PC-3 (cell line): ENCODE results near the gene ZNF708. TPM values are rescaled to one million over a fixed set of nuclear protein-coding genes. Genes with fewer than 3 reads are reported as not detected.
"Not testable (repeated sequence)": the region's sequence is repeated elsewhere in the genome, so short reads cannot be mapped to it uniquely, and the experiment has no call there.

Experiments used
- ATAC-seq: fragments of 200-7000 bp; cut with Tn5 transposase; 2 replicates; pipeline ENCODE4 v1.9.1; 2020; ENCODE audit warnings: mild to moderate bottlenecking, moderate library complexity
- BruUV-seq: library from RNA; stranded (reverse); fragments of 400-500 nt; replicated peaks from 2 replicates; lab custom pipeline; 2021; lab: Mats Ljungman, UMichigan
- CTCF ChIA-PET: fragments of 300-600 bp; sonication (Branson Sonifier 250); formaldehyde crosslinking; loops from one replicate; lab custom pipeline; 2022; ENCODE audit warnings: antibody characterized with exemption; lab: Charles Lee
- POLR2A ChIA-PET: fragments of 300-600 bp; sonication (Branson Sonifier 250); formaldehyde crosslinking; loops from one replicate; lab custom pipeline; 2022; ENCODE audit warnings: antibody characterized with exemption; ENCODE audit not compliant: unreplicated experiment; lab: Charles Lee
- DNase-seq: peaks from one replicate; pipeline ENCODE4 v3.0.0-alpha.2; 2015
- H2AFZ ChIP-seq: fragments of 300-600 bp; sonication (generic); 2 replicates; pipeline ENCODE4 v1.6.0; 2016; ENCODE audit warnings: antibody characterized with exemption, low read length
- H3F3A ChIP-seq: fragments of 300-600 bp; sonication (generic); one replicate; pipeline ENCODE4 v1.6.0; 2017; ENCODE audit warnings: antibody characterized with exemption, low read length, control low read depth, mild to moderate bottlenecking; ENCODE audit not compliant: unreplicated experiment
- H3K27ac ChIP-seq: fragments of 300-600 bp; sonication (generic); 2 replicates; pipeline ENCODE4 v1.5.1; 2016; ENCODE audit warnings: mild to moderate bottlenecking, low read length
- H3K27me3 ChIP-seq: fragments of 300-600 bp; sonication (generic); 2 replicates; pipeline ENCODE4 v1.6.1; 2016; ENCODE audit warnings: low read length, mixed read lengths
- H3K36me3 ChIP-seq: fragments of 300-600 bp; sonication (generic); 2 replicates; pipeline ENCODE4 v1.6.1; 2016; ENCODE audit warnings: low read depth, mixed run types, low read length, mixed read lengths
- H3K4me1 ChIP-seq: fragments of 300-600 bp; sonication (generic); 2 replicates; pipeline ENCODE4 v1.5.1; 2016; ENCODE audit warnings: low read length; ENCODE audit not compliant: insufficient read depth
- H3K4me2 ChIP-seq: fragments of 300-600 bp; sonication (generic); 2 replicates; pipeline ENCODE4 v1.6.0; 2016; ENCODE audit warnings: low read length
- H3K4me3 ChIP-seq: fragments of 300-600 bp; sonication (generic); 2 replicates; pipeline ENCODE4 v1.5.1; 2016; ENCODE audit warnings: mild to moderate bottlenecking, low read length, mixed read lengths
- H3K79me2 ChIP-seq: fragments of 300-600 bp; sonication (generic); 2 replicates; pipeline ENCODE4 v1.6.1; 2017; ENCODE audit warnings: low read length, mixed read lengths
- H3K9ac ChIP-seq: fragments of 300-600 bp; sonication (generic); 2 replicates; pipeline ENCODE4 v1.6.0; 2016; ENCODE audit warnings: mild to moderate bottlenecking, low read length
- H3K9me2 ChIP-seq: fragments of 300-600 bp; sonication (generic); replicated peaks from 2 replicates; pipeline ENCODE4 v1.6.1; 2016; ENCODE audit warnings: mixed run types, low read length, mixed read lengths
- H3K9me3 ChIP-seq: fragments of 300-600 bp; sonication (generic); 2 replicates; pipeline ENCODE4 v1.6.1; 2016; ENCODE audit warnings: low read length, mixed read lengths
- H4K20me1 ChIP-seq: fragments of 300-600 bp; sonication (generic); 2 replicates; pipeline ENCODE4 v1.6.1; 2016; ENCODE audit warnings: low read length, mixed read lengths
- EZH2 ChIP-seq: fragments of 300-600 bp; sonication (generic); IDR thresholded peaks from one replicate; pipeline ENCODE4 v1.6.1; 2017; ENCODE audit warnings: antibody characterized with exemption, mild to moderate bottlenecking, low read length; ENCODE audit not compliant: unreplicated experiment
- EZH2phosphoT487 ChIP-seq: fragments of 300-600 bp; sonication (generic); IDR thresholded peaks from 2 replicates; pipeline ENCODE4 v1.6.1; 2018; ENCODE audit warnings: mild to moderate bottlenecking, antibody characterized with exemption, low read length, borderline replicate concordance
- intact Hi-C: fragments of 100-400 bp; cut with micrococcal nuclease; formaldehyde crosslinking; loops from 2 replicates; pipeline ENCODE4 v1.9.0; 2023
- total RNA-seq: library from RNA; depleted of rRNA; stranded (reverse); fragments of >200 nt; gene quantifications from 2 replicates; pipeline ENCODE4 v1.2.3, GENCODE V29; 2014
- TF ChIP-seq, protein P1 (sequence below): fragments of 300-600 bp; sonication (generic); conservative IDR thresholded peaks from 2 replicates; pipeline ENCODE4 v1.5.1; 2017; ENCODE audit warnings: antibody characterized with exemption, low read depth, mild to moderate bottlenecking, low read length

The ZNF708 gene
- total RNA-seq, 1 experiment from 2014 or later = 4.2 TPM

DNA sequence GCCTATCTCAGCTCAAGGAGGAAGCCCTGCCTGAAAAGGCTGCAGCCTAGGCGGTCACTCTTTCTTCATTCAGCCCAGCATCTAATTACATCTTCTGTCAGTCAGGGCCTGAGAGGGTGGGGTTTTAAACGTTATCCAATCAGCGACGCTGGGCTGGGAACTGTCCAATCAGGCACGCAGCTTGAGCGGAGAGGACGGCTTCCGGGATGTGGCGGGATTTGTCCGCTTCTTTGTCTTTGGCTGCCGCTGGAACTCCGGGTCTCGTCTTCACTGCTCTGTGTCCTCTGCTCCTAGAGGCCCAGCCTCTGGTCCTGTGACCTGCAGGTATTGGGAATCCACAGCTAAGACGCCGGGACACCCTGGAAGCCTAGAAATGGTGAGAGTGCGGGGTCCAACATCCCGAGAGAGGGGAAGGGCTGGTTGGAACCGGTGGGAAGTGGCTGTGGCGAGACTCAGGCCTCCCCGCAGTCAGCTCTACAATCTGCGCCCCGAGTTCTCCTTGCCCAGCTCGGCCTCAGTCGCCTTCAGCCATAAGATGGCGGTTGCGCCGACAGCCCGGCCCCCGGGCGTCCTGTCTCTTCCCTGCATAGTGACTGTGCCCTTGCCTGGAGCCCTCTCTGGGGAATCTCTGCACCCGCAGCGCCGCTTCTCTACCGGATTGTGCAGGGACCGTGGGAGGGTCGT lies 29.7 kb upstream of the ZNF708 start, which contains the start of gene ZNF738:
Gene ZNF738 (plus strand): TSS at position 233 of the 684 bp plus-strand sequence. CDS start 141 bp downstream, at position 374.
- Histone ChIP-seq H3K4me3 (peak within 1 kb of the TSS; percentile 68), H3K27me3 (no peaks in the 10 kb centered on the region), H3K9ac (peak within 1 kb of the TSS; percentile 65), H3K4me1 (no peaks in the 10 kb centered on the region), H3K9me3 (peaks cover 12% of the 10 kb centered on the region; the same call in 1 of the 2 replicates), H3F3A (no peaks in the 10 kb centered on the region), H4K20me1 (no peaks in the 10 kb centered on the region), H3K27ac (no peak within 1 kb of the TSS), H3K4me2 (peak within 1 kb of the TSS; percentile 56), H3K9me2 (no peaks in the 10 kb centered on the region), H3K36me3 (peaks cover 25% of the 10 kb centered on the region), H2AFZ (peak within 1 kb of the TSS; percentile 79), H3K79me2 (peaks cover 13% of the 10 kb centered on the region; the same call in 1 of the 2 replicates)
- TSS peak; percentile 63 for BruUV-seq
- TF ChIP-seq EZH2phosphoT487 = no peak
- TF ChIP-seq, protein P1, sequence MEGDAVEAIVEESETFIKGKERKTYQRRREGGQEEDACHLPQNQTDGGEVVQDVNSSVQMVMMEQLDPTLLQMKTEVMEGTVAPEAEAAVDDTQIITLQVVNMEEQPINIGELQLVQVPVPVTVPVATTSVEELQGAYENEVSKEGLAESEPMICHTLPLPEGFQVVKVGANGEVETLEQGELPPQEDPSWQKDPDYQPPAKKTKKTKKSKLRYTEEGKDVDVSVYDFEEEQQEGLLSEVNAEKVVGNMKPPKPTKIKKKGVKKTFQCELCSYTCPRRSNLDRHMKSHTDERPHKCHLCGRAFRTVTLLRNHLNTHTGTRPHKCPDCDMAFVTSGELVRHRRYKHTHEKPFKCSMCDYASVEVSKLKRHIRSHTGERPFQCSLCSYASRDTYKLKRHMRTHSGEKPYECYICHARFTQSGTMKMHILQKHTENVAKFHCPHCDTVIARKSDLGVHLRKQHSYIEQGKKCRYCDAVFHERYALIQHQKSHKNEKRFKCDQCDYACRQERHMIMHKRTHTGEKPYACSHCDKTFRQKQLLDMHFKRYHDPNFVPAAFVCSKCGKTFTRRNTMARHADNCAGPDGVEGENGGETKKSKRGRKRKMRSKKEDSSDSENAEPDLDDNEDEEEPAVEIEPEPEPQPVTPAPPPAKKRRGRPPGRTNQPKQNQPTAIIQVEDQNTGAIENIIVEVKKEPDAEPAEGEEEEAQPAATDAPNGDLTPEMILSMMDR = no peak
- ChIA-PET POLR2A (interaction anchor here (0.6 to 0.7 kb wide), 2 partner anchors 339 to 431 kb away, joined by 3 to 5 read pairs; partner anchors contain the start of gene ZNF430), CTCF (no interaction called here)
- DNase-seq = peak; percentile 82
- ATAC-seq = peak; percentile 94
- intact Hi-C loops = no loop called here

DNA sequence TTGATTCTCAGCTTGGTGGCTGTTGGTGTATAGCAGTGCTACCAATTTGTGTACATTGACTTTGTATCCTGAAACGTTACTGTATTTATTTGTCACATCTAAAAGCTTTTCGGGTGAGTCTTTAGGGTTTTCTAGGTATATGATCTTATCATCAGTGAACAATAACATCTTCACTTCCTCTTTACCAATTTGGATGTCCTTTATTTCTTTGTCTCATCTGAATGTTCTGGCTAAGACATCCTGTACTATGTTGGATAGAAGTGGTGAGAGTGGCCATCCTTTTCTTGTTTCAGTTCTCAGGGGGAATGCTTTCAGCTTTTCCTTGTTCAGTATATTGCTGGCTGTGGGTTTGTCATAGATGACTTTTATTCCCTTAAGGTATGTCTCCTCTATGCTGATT lies 23.6 kb upstream of the ZNF708 start:
- H3K4me3 ChIP-seq = no peak overlapping the region
- H3K4me1 ChIP-seq = no peaks in the 10 kb centered on the region
- H3K27me3 ChIP-seq = no peaks in the 10 kb centered on the region
- H3K27ac ChIP-seq = no peak overlapping the region
- 0 out of 2 replicates have a peak, but pooled peaks cover 7% of the 10 kb centered on the region for H3K9me3 ChIP-seq
- no TSS peak for BruUV-seq
- POLR2A ChIA-PET = no interaction called here
- H2AFZ ChIP-seq = no peak overlapping the region
- no peak overlapping the region for H3K9ac ChIP-seq
- H3K9me2 ChIP-seq = no peaks in the 10 kb centered on the region
- no peaks in the 10 kb centered on the region for H3F3A ChIP-seq
- H3K79me2 ChIP-seq = no peaks in the 10 kb centered on the region
- no peaks in the 10 kb centered on the region for H4K20me1 ChIP-seq
- H3K4me2 ChIP-seq = no peak overlapping the region
- ATAC-seq (no peak), DNase-seq (no peak)
- TF ChIP-seq, protein P1 = no peak
- TF ChIP-seq EZH2phosphoT487 = no peak
- TF ChIP-seq EZH2 = no peak
- no peaks in the 10 kb centered on the region; the same call in 1 of the 2 replicates for H3K36me3 ChIP-seq
- intact Hi-C loops = no loop called here
- CTCF ChIA-PET = no interaction called here

DNA sequence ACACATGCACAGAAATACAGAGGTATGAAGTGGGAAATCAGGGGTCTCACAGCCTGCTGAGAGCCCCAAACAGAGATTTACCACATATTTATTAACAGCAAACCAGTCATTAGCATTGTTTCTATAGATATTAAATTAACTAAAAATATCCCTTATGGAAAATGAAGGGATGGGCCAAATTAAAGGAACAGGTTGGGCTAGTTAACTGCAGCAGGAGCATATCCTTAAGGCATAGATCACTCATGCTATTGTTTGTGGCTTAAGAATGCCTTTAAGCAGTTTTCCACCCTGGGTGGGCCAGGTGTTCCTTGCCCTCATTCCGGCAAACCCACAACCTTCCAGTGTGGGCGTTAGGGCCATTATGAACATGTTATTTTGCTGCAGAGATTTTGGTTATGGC lies 15.6 kb upstream of the ZNF708 start:
- DNase-seq, H3K4me2 ChIP-seq, H3F3A ChIP-seq, H3K36me3 ChIP-seq, H3K27me3 ChIP-seq, H3K79me2 ChIP-seq, H3K4me1 ChIP-seq, H3K9me3 ChIP-seq, H4K20me1 ChIP-seq, ATAC-seq, CTCF ChIA-PET, H3K4me3 ChIP-seq, BruUV-seq, H2AFZ ChIP-seq, H3K9ac ChIP-seq, intact Hi-C loops, H3K27ac ChIP-seq, H3K9me2 ChIP-seq: not testable (repeated sequence)
- POLR2A ChIA-PET = interaction anchor here (0.6 kb wide), 1 partner anchor 45 kb away, joined by 4 read pairs; no protein-coding TSS in a partner anchor
